Subcutaneous abdominal adipose tissue (tissue), 5 donors: ENCODE results near the gene IL12RB1.
"Not testable (repeated sequence)": the region's sequence is repeated elsewhere in the genome, so short reads cannot be mapped to it uniquely, and the experiment has no call there.

Source experiments
- H3K27ac ChIP-seq: one replicate; pipeline ENCODE4 v1.7.0; 2013; ENCODE audit warnings: low read depth, mild to moderate bottlenecking, inconsistent platforms, low read length, moderate library complexity
- H3K27me3 ChIP-seq, 5 donors: one replicate each; pipeline ENCODE4 v1.7.0; 2013; ENCODE audit warnings: low read length in 5 of 5, inconsistent platforms in 1 of 5; ENCODE audit not compliant: control insufficient read depth in 5 of 5, insufficient read depth in 4 of 5
- H3K36me3 ChIP-seq, 5 donors: one replicate each; pipeline ENCODE4 v1.7.0; 2013; ENCODE audit warnings: low read length in 5 of 5; ENCODE audit not compliant: control insufficient read depth in 5 of 5, insufficient read depth in 5 of 5
- H3K4me1 ChIP-seq, 5 donors: one replicate each; pipeline ENCODE4 v1.7.0; 2013; ENCODE audit warnings: low read length in 5 of 5, mild to moderate bottlenecking in 3 of 5, moderate library complexity in 1 of 5; ENCODE audit not compliant: control insufficient read depth in 5 of 5, insufficient read depth in 5 of 5
- H3K4me3 ChIP-seq, 5 donors: one replicate each; pipeline ENCODE4 v1.7.0; 2013; ENCODE audit warnings: low read length in 5 of 5, low read depth in 1 of 5
- H3K9ac ChIP-seq, 5 donors: one replicate each; pipeline ENCODE4 v1.7.0; 2013; ENCODE audit warnings: low read length in 5 of 5, mild to moderate bottlenecking in 4 of 5, moderate library complexity in 3 of 5
- H3K9me3 ChIP-seq, 5 donors: one replicate each; pipeline ENCODE4 v1.7.0; 2013; ENCODE audit warnings: low read length in 5 of 5; ENCODE audit not compliant: control insufficient read depth in 5 of 5
- donor health status: healthy.
- donor health status: healthy.
- donor health status: healthy.
- donor health status: healthy.
- donor health status: healthy.

The IL12RB1 gene

DNA sequence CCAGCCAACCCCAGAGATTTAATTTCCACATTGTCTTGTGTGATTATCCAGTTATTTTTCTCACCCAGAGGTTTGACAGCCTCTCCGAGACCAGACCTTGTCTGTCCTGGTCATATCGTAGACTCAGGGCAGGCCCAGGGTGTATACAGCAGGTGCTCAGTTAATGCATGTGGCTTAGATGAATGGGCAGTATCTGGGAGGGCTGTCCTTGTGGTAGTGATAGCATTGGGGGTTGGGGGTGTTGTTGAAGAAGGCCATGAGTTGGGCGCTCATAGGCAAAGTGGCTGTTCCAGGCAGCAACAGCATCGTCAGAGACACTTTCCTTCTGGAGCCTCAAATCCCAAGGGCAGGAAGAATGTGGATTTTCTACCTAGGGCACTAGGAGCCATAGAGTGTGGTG is 27.7 kb upstream of the IL12RB1 start:
- H3K27ac ChIP-seq = no peak overlapping the region
- H3K9ac ChIP-seq = no peak overlapping the region
- H3K9me3 ChIP-seq = no peaks in the 10 kb centered on the region
- H3K36me3 ChIP-seq = peaks cover 0 to 7% (median 3%) of the 10 kb centered on the region in 5 donors
- H3K4me1 ChIP-seq = peaks cover 3 to 54% (median 39%) of the 10 kb centered on the region in 5 donors
- no peaks in the 10 kb centered on the region for H3K27me3 ChIP-seq
- no peak overlapping the region for H3K4me3 ChIP-seq

DNA sequence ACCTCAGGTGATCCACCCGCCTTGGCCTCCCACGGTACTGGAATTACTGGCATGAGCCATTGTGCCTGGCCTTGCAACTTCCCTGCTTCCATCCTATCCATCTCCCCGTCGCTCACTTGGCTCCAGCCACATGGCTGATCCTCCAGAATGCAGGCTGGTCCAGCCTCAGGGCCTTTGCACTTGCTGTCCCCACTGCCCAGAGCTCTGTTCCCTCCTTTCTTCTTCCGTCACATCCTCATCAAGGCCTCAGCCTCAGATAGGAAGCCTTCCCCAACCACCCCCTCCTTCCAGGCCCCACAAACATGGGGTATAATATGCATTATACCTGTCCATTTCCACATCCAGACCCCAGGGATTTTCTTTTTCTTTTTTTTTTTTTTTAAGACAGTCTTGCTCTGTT is 27.1 kb upstream of the IL12RB1 start:
- Histone ChIP-seq H3K27me3 (no peaks in the 10 kb centered on the region), H3K9ac (no peak overlapping the region), H3K4me1 (peaks cover 3 to 54% (median 42%) of the 10 kb centered on the region in 5 donors), H3K9me3 (no peaks in the 10 kb centered on the region), H3K27ac (no peak overlapping the region), H3K36me3 (peaks cover 0 to 7% (median 3%) of the 10 kb centered on the region in 5 donors), H3K4me3 (no peak overlapping the region)

DNA sequence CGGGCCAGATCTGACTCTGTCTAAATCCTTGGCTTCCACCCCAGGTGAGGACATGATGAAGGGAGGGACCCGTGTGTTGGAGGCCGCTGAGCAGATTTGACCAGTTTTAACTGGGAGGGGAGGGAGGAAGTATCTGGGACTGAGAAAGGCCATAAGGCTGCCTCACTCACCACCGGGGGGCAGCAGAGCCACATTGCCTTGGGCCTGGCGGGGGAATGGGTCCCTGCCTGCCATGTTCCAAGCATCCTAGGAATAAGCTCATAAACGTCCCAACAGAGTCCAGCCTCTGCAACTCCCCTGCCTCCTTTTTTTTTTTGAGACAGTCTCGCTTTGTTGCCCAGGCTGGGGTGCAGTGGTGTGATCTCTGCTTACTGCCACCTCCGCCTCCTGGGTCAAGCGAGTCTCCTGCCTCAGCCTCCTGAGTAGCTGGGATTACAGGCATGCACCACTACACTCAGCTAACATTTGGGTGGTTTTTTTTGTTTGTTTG is 26.3 kb upstream of the IL12RB1 start:
- Histone ChIP-seq H3K4me1 (peaks cover 3 to 49% (median 41%) of the 10 kb centered on the region in 5 donors), H3K27ac (no peak overlapping the region), H3K36me3 (peaks cover 0 to 7% (median 3%) of the 10 kb centered on the region in 5 donors), H3K27me3 (no peaks in the 10 kb centered on the region), H3K9me3 (no peaks in the 10 kb centered on the region), H3K9ac (peak overlapping the region in 1 of 5 donors; percentile 23), H3K4me3 (no peak overlapping the region)

GRCh38 chr19:18110609-18111232 is 24.0 kb upstream of the IL12RB1 start:
- Histone ChIP-seq H3K36me3 (peaks cover 0 to 7% (median 3%) of the 10 kb centered on the region in 5 donors), H3K9me3 (no peaks in the 10 kb centered on the region), H3K9ac (peak overlapping the region in 4 of 5 donors; percentile 26 to 82 (median 73)), H3K27me3 (no peaks in the 10 kb centered on the region), H3K4me3 (peak overlapping the region; percentile 53 to 84 (median 70)), H3K4me1 (peaks cover 1 to 39% (median 29%) of the 10 kb centered on the region in 5 donors), H3K27ac (no peak overlapping the region)

DNA sequence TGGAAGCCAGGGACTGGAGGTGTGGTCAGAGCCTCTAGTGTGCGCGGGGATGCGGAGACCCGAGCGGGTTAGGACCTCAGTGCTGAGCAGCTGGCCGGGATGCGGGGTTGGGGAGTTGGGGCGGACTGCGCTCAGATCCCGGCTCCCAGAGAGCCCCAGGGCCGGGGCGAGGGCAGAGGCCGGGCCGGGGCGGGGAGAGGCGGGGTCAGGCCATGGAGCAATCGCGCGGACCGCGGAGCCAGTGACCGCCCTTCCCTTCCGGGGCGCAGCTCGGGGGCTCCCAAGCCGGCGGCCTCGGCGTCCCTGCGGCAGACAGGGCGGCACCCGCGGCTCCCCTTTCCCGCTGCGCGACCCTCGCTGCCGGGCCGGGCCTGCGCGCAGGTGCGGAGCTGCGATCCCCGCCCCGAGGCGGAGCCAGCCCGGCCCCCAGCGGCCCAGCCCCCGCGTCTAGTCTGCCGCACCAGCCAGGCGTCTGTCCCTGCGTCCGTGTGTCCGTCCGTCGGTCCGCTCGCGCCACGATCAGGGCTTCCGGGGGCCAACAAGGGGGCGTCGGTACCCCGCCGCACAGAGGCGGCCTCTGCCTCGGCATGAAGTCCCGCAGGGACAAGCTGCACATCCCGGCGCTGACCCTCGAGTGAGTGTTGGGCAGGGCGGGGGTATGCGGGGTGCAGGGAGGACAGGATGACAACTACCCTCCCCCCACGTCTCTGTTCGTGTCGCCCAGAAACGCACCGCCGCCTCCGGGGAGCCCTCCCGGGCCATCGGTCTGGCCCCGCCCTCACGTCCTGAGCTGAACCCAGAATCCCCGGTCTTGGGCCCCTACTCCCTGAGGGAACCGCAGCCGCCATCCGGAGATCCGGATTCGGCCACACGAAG is 23.2 kb upstream of the IL12RB1 start:
- peak overlapping the region in 4 of 5 donors; percentile 26 to 82 (median 73) for H3K9ac ChIP-seq
- peak overlapping the region; percentile 29 to 84 (median 70) for H3K4me3 ChIP-seq
- no peaks in the 10 kb centered on the region for H3K9me3 ChIP-seq
- H3K4me1 ChIP-seq = peaks cover 1 to 37% (median 28%) of the 10 kb centered on the region in 5 donors
- peak overlapping the region; percentile 30 for H3K27ac ChIP-seq
- H3K36me3 ChIP-seq = peaks cover 0 to 7% (median 3%) of the 10 kb centered on the region in 5 donors
- no peaks in the 10 kb centered on the region for H3K27me3 ChIP-seq

DNA sequence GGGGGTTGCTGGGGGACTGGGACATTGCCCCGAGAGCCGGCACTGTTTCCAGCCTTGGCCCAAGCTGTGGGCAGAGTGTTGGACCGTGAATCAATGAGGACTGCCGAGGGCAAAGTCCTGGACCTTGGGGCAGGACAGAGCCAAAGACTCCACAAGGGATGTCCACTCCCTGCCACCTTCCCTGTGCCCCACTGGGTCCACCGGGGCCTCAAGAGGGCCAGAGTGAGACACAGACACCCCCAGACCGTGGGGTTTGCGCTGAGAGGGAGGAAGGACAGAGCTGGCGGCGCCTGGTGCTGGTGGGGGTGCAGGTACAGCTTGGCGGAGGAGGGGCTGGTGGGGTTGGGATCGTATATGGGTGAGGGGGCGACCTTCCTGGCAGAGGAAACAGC is 22.6 kb upstream of the IL12RB1 start:
- Histone ChIP-seq H3K36me3 (peaks cover 0 to 7% (median 2%) of the 10 kb centered on the region in 5 donors), H3K9me3 (no peaks in the 10 kb centered on the region), H3K4me3 (peak overlapping the region; percentile 29 to 84 (median 70)), H3K27ac (peak overlapping the region; percentile 30), H3K27me3 (no peaks in the 10 kb centered on the region), H3K4me1 (peaks cover 1 to 43% (median 34%) of the 10 kb centered on the region in 5 donors), H3K9ac (peak overlapping the region in 4 of 5 donors; percentile 26 to 77 (median 72))

- Histone ChIP-seq H3K36me3 (peaks cover 0 to 7% (median 2%) of the 10 kb centered on the region in 5 donors), H3K9me3 (no peaks in the 10 kb centered on the region), H3K4me1 (peaks cover 1 to 47% (median 37%) of the 10 kb centered on the region in 5 donors), H3K4me3 (peak overlapping the region in 1 of 5 donors; percentile 84), H3K27me3 (no peaks in the 10 kb centered on the region), H3K9ac (peak overlapping the region in 4 of 5 donors; percentile 26 to 71 (median 54)), H3K27ac (peak overlapping the region; percentile 30)
These were observed 22.2 kb upstream of the IL12RB1 start for GRCh38 chr19:18108897-18109296.

GRCh38 chr19:18107235-18107634 is 20.5 kb upstream of the IL12RB1 start:
- no peak overlapping the region for H3K27ac ChIP-seq
- no peaks in the 10 kb centered on the region for H3K9me3 ChIP-seq
- no peak overlapping the region for H3K4me3 ChIP-seq
- no peak overlapping the region for H3K9ac ChIP-seq
- H3K36me3 ChIP-seq = peaks cover 0 to 3% (median 0%) of the 10 kb centered on the region in 5 donors
- H3K27me3 ChIP-seq = no peaks in the 10 kb centered on the region
- peaks cover 3 to 47% (median 38%) of the 10 kb centered on the region in 5 donors for H3K4me1 ChIP-seq

- Histone ChIP-seq H3K4me1 (peaks cover 1 to 48% (median 31%) of the 10 kb centered on the region in 5 donors), H3K4me3 (peak overlapping the region in 1 of 5 donors; percentile 86)
- H3K27me3 ChIP-seq, H3K9me3 ChIP-seq, H3K36me3 ChIP-seq, H3K27ac ChIP-seq, H3K9ac ChIP-seq: not testable (repeated sequence)
These were observed 18.5 kb upstream of the IL12RB1 start for GRCh38 chr19:18105259-18105658.

DNA sequence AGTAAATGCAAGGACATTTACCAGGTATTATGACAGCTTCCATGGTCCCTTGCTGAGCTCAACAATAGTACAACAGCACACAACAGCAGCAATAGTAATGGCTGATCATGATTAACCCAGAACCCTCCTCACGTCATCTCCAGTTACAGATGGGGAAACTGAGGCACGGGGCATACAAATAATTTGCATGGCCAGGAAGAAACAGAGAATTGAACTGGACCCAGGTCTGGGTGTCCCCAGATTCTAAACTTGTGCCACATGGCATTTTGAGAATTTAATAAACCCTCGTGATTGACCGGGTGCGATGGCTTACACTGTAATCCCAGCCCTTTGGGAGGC is 18.0 kb upstream of the IL12RB1 start:
- no peaks in the 10 kb centered on the region for H3K9me3 ChIP-seq
- H3K36me3 ChIP-seq = no peaks in the 10 kb centered on the region
- H3K4me3 ChIP-seq = peak overlapping the region; percentile 56 to 86 (median 67)
- peak overlapping the region; percentile 80 for H3K27ac ChIP-seq
- peaks cover 0 to 1% (median 0%) of the 10 kb centered on the region in 5 donors for H3K27me3 ChIP-seq
- peak overlapping the region in 4 of 5 donors; percentile 62 to 86 (median 72) for H3K9ac ChIP-seq
- peaks cover 1 to 43% (median 29%) of the 10 kb centered on the region in 5 donors for H3K4me1 ChIP-seq
